ENCODE data around the gene PTPRM. TPM values are rescaled to one million over a fixed set of nuclear protein-coding genes. Genes with fewer than 3 reads are reported as not detected.

PTPRM gene
- total RNA-seq, 1 donor, result 64.2 TPM

DNA sequence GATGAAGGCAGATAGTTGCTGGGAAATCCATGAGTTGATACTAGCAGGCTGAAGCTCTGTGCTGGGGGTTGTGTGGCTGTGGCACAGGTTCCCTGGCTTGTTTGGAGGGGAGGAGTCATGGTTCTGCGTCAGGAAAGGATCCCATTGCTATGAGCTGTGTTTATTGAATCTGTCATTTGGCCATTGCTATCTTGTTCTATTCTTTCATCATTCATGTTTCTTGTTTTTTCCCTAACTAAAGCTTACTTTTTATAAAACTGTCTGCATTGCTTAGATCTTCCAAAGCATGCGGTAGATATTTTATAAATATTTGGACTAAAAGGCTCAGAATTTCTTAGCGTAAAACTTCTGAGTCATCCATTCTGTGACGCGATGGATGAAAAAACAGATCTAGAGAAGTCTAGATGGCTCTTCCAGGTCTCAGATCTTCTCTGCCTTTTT, 335.3 kb downstream of the PTPRM start:
- TF ChIP-seq, protein P1, sequence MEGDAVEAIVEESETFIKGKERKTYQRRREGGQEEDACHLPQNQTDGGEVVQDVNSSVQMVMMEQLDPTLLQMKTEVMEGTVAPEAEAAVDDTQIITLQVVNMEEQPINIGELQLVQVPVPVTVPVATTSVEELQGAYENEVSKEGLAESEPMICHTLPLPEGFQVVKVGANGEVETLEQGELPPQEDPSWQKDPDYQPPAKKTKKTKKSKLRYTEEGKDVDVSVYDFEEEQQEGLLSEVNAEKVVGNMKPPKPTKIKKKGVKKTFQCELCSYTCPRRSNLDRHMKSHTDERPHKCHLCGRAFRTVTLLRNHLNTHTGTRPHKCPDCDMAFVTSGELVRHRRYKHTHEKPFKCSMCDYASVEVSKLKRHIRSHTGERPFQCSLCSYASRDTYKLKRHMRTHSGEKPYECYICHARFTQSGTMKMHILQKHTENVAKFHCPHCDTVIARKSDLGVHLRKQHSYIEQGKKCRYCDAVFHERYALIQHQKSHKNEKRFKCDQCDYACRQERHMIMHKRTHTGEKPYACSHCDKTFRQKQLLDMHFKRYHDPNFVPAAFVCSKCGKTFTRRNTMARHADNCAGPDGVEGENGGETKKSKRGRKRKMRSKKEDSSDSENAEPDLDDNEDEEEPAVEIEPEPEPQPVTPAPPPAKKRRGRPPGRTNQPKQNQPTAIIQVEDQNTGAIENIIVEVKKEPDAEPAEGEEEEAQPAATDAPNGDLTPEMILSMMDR (IDR thresholded peaks at IDR 0.05; ENCODE audit: insufficient read depth, low read length), result no peak
- H3K4me3 ChIP-seq (ENCODE audit: low read depth, low read length), result no peak overlapping the region
- peak; percentile 76 for DNase-seq (ENCODE audit: low read depth)

DNA sequence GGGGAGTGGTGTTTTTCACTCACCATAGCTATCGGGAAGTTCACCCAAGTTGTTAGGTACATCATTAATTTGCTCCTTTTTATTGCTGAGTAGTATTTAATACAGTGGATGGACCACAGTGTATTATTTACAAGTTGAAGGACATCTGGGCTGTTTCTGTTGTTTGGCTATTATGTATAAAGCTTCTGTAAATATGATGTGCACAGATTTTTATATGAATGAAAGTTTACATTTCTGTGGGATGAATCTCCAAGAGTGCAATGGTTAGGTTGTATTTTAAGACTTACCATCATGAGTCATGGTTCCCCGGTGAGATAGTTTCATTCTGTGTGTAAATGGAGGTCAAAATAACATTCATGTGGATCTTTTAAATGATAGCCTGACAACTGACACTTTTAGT, 337.4 kb downstream of the PTPRM start:
- peak; percentile 50 for DNase-seq (ENCODE audit: low read depth)
- TF ChIP-seq, protein P1 (IDR thresholded peaks at IDR 0.05; ENCODE audit: insufficient read depth, low read length), result no peak
- H3K4me3 ChIP-seq (ENCODE audit: low read depth, low read length), result no peak overlapping the region

DNA sequence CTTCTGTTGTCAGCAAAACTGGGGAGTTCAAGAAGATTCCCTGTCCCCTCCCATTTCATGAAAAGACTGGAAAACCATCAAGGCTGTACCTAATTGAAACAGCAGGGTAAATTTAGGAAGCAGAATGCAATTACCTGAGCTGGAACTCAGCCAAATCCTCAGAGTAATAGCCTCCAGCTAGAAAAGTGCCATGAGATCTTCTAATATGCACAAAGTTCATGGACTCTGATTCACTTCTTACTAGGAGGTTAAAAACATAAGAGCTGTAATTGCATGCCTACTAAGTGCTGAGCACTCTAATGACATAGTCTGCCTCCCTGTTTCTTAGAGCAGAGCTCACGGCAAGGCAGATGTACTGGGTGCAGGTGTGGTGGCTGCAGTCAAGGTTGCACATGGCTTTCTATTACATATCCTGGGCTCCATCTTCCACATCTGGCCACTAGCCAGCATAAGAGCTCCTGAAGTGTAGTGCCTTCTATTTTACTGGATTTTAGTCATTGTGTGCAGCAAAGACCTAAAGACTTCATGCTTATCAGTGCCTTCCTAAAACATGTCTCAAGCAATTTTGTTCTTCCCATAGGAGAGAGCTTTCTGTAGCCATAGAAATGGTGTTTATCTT, 341.7 kb downstream of the PTPRM start:
- no peak for DNase-seq (ENCODE audit: low read depth)
- no peak overlapping the region for H3K4me3 ChIP-seq (ENCODE audit: low read depth, low read length)
- TF ChIP-seq, protein P1 (IDR thresholded peaks at IDR 0.05; ENCODE audit: insufficient read depth, low read length), result no peak

DNA sequence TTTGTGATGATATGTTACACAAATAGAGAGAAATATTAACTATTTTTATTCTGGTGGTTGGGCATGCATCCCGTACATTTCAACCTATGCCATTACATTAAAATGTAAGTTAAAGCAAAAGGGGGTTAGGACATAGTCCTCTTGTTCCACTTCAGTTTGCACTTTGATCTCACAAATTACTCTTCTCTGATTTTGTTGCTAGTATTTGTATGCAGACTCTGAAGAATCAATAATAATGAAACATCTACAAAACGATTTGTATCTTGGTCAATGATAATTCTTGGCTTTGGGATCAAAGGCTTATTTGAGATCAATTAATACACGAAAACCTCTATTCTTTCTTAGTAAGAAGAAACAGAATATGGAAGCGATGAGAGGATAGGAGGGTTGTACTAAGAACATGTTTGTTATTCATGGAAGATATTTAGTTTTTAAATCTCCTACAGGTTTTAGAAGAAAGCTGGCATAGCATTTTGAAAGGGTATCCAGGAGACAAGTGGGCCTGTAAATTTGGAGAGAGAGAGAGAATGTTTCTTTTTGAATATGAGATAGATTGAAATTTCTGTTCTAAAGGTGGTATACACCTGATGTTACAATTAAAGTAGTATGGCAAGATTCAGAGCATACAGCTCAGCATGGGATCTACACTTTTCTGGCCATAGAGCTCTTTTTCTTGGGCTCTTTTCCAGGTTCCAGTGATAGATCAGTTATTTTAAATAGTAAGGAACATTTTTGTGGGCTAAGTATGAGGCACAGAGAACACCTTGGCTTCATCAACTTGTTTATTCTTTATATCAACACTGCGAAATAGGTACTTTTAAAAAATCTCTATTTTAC, 347.9 kb downstream of the PTPRM start:
- DNase-seq (ENCODE audit: low read depth), result no peak
- TF ChIP-seq, protein P1 (IDR thresholded peaks at IDR 0.05; ENCODE audit: insufficient read depth, low read length), result no peak
- H3K4me3 ChIP-seq (ENCODE audit: low read depth, low read length), result no peak overlapping the region

DNA sequence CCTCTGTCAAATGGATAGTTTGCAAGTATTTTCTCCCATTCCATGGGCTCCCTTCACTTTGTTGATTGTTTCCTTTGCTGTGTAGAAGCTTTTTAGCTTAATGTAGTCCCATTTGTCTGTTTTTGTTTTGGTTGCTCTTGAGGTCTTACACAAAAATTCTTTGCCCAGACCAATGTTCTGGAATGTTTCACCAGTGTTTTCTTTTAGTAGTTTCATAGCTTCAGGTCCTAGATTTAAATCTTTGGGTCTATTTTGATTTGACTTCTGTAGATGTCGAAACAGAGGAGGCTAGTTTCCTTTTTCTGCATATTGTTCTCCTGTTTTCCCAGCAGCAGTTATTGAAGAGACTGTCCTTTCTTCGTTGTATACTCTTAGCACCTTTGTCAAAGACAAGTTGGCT, 351.6 kb downstream of the PTPRM start:
- H3K4me3 ChIP-seq (ENCODE audit: low read depth, low read length), result no peak overlapping the region
- TF ChIP-seq, protein P1 (IDR thresholded peaks at IDR 0.05; ENCODE audit: insufficient read depth, low read length), result no peak
- no peak for DNase-seq (ENCODE audit: low read depth)

DNA sequence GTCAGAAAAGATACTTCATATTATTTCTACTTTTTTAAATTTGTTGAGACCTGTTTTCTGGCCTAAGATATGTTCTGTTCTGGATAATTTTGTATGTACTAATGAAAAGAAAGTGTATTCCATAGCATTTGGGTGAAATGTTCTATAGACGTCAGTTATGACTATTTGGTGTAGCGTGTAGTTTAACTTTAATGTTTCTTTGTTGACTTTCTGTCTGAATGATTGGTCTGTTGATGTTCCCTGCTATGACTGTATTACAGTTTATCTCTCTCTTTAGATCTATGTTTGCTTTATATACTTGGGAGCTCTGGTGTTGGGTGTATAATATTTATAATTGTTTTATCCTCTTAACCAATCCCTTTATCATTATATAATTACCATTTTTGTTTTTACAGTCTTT, 352.4 kb downstream of the PTPRM start:
- H3K4me3 ChIP-seq (ENCODE audit: low read depth, low read length), result no peak overlapping the region
- no peak for DNase-seq (ENCODE audit: low read depth)
- TF ChIP-seq, protein P1 (IDR thresholded peaks at IDR 0.05; ENCODE audit: insufficient read depth, low read length), result no peak

All from fibroblast of the aortic adventitia (primary cell).